PC-3 (cell line): ENCODE data around the gene S100A3. TPM values are rescaled to one million over a fixed set of nuclear protein-coding genes. Genes with fewer than 3 reads are reported as not detected.

ENCODE experiments used
- ATAC-seq: fragments of 200-7000 bp; cut with Tn5 transposase; 2 replicates; pipeline ENCODE4 v1.9.1; 2020; ENCODE audit warnings: mild to moderate bottlenecking, moderate library complexity
- BruUV-seq: library from RNA; stranded (reverse); fragments of 400-500 nt; replicated peaks from 2 replicates; lab custom pipeline; 2021; lab: Mats Ljungman, UMichigan
- CTCF ChIA-PET: fragments of 300-600 bp; sonication (Branson Sonifier 250); formaldehyde crosslinking; loops from one replicate; lab custom pipeline; 2022; ENCODE audit warnings: antibody characterized with exemption; lab: Charles Lee
- POLR2A ChIA-PET: fragments of 300-600 bp; sonication (Branson Sonifier 250); formaldehyde crosslinking; loops from one replicate; lab custom pipeline; 2022; ENCODE audit warnings: antibody characterized with exemption; ENCODE audit not compliant: unreplicated experiment; lab: Charles Lee
- DNase-seq: peaks from one replicate; pipeline ENCODE4 v3.0.0-alpha.2; 2015
- H2AFZ ChIP-seq: fragments of 300-600 bp; sonication (generic); 2 replicates; pipeline ENCODE4 v1.6.0; 2016; ENCODE audit warnings: antibody characterized with exemption, low read length
- H3F3A ChIP-seq: fragments of 300-600 bp; sonication (generic); one replicate; pipeline ENCODE4 v1.6.0; 2017; ENCODE audit warnings: antibody characterized with exemption, low read length, control low read depth, mild to moderate bottlenecking; ENCODE audit not compliant: unreplicated experiment
- H3K27ac ChIP-seq: fragments of 300-600 bp; sonication (generic); 2 replicates; pipeline ENCODE4 v1.5.1; 2016; ENCODE audit warnings: mild to moderate bottlenecking, low read length
- H3K27me3 ChIP-seq: fragments of 300-600 bp; sonication (generic); 2 replicates; pipeline ENCODE4 v1.6.1; 2016; ENCODE audit warnings: low read length, mixed read lengths
- H3K36me3 ChIP-seq: fragments of 300-600 bp; sonication (generic); 2 replicates; pipeline ENCODE4 v1.6.1; 2016; ENCODE audit warnings: low read depth, mixed run types, low read length, mixed read lengths
- H3K4me1 ChIP-seq: fragments of 300-600 bp; sonication (generic); 2 replicates; pipeline ENCODE4 v1.5.1; 2016; ENCODE audit warnings: low read length; ENCODE audit not compliant: insufficient read depth
- H3K4me2 ChIP-seq: fragments of 300-600 bp; sonication (generic); 2 replicates; pipeline ENCODE4 v1.6.0; 2016; ENCODE audit warnings: low read length
- H3K4me3 ChIP-seq: fragments of 300-600 bp; sonication (generic); 2 replicates; pipeline ENCODE4 v1.5.1; 2016; ENCODE audit warnings: mild to moderate bottlenecking, low read length, mixed read lengths
- H3K79me2 ChIP-seq: fragments of 300-600 bp; sonication (generic); 2 replicates; pipeline ENCODE4 v1.6.1; 2017; ENCODE audit warnings: low read length, mixed read lengths
- H3K9ac ChIP-seq: fragments of 300-600 bp; sonication (generic); 2 replicates; pipeline ENCODE4 v1.6.0; 2016; ENCODE audit warnings: mild to moderate bottlenecking, low read length
- H3K9me2 ChIP-seq: fragments of 300-600 bp; sonication (generic); replicated peaks from 2 replicates; pipeline ENCODE4 v1.6.1; 2016; ENCODE audit warnings: mixed run types, low read length, mixed read lengths
- H3K9me3 ChIP-seq: fragments of 300-600 bp; sonication (generic); 2 replicates; pipeline ENCODE4 v1.6.1; 2016; ENCODE audit warnings: low read length, mixed read lengths
- H4K20me1 ChIP-seq: fragments of 300-600 bp; sonication (generic); 2 replicates; pipeline ENCODE4 v1.6.1; 2016; ENCODE audit warnings: low read length, mixed read lengths
- CTCF ChIP-seq: fragments of 300-600 bp; sonication (generic); conservative IDR thresholded peaks from 2 replicates; pipeline ENCODE4 v1.5.1; 2017; ENCODE audit warnings: antibody characterized with exemption, low read depth, mild to moderate bottlenecking, low read length
- EZH2 ChIP-seq: fragments of 300-600 bp; sonication (generic); IDR thresholded peaks from one replicate; pipeline ENCODE4 v1.6.1; 2017; ENCODE audit warnings: antibody characterized with exemption, mild to moderate bottlenecking, low read length; ENCODE audit not compliant: unreplicated experiment
- EZH2phosphoT487 ChIP-seq: fragments of 300-600 bp; sonication (generic); IDR thresholded peaks from 2 replicates; pipeline ENCODE4 v1.6.1; 2018; ENCODE audit warnings: mild to moderate bottlenecking, antibody characterized with exemption, low read length, borderline replicate concordance
- intact Hi-C: fragments of 100-400 bp; cut with micrococcal nuclease; formaldehyde crosslinking; loops from 2 replicates; pipeline ENCODE4 v1.9.0; 2023
- total RNA-seq: library from RNA; depleted of rRNA; stranded (reverse); fragments of >200 nt; gene quantifications from 2 replicates; pipeline ENCODE4 v1.2.3, GENCODE V29; 2014

The S100A3 gene
- total RNA-seq, 1 experiment from 2014 or later = 4.6 TPM

- no peaks in the 10 kb centered on the region for H3K36me3 ChIP-seq
- no peaks in the 10 kb centered on the region for H3K9me3 ChIP-seq
- H3K4me2 ChIP-seq = 0 out of 2 replicates have a peak overlapping the region, but pooled peaks have one; percentile 73
- CTCF ChIA-PET = no interaction called here
- H2AFZ ChIP-seq = no peak overlapping the region
- POLR2A ChIA-PET = no interaction called here
- H3K9ac ChIP-seq = no peak overlapping the region
- peaks cover 5% of the 10 kb centered on the region for H3F3A ChIP-seq
- intact Hi-C loops = no loop called here
- H3K4me1 ChIP-seq = peaks cover 68% of the 10 kb centered on the region
- H3K4me3 ChIP-seq = no peak overlapping the region
- BruUV-seq = no TSS peak
- H3K27me3 ChIP-seq = no peaks in the 10 kb centered on the region
- no peaks in the 10 kb centered on the region for H4K20me1 ChIP-seq
- no peak overlapping the region for H3K27ac ChIP-seq
- peaks cover 19% of the 10 kb centered on the region for H3K79me2 ChIP-seq
- ATAC-seq (no peak), DNase-seq (no peak)
- H3K9me2 ChIP-seq = no peaks in the 10 kb centered on the region
- TF ChIP-seq EZH2 (no peak), EZH2phosphoT487 (no peak), CTCF (no peak)
Observed at GRCh38 chr1:153542956-153543711, 5.9 kb downstream of the S100A3 start.

DNA sequence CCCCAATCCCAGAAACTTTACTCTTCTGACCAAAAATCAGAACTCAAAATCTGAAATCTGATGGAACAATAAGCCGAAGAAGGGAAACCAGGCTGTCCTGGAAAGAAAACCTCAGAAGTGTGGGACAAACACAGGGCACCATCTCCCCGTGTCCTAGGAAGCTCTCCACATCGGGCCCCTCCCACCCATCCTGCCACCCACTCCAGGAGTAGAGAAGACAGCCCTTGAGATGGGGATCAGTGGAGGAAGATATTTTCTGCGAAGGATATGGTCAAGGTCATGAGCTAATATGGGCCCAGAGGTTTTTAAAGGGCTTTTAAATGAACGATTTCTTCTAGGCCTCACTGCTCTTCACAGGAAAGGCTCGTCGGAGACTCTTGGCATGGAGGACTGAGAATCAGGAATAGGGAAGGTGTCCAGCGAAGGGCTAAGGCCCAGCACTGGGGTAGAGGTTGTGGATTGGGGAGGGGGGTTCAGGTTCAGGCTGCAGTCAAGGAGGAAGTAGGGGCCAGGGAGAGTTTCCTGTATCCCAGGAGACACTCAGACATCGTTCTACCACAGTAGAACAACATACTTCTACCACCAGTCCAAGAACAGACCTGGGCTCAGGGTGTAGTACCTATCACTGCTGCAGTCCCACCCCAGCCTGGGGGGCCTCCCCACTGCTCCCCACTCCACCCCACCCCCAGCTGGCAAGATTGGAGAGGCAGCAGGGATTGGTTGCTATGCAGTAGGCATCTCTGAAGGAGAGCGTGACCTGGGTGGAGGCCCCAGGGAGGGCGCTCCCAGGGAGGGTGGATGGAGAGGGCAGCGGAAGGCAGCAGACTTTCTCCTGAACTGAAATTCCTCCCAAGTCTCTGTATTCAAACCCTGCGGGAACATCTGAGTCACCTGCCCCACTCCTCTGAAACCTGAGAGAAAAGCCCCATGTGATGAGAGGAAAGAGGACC is 7.1 kb downstream of the S100A3 start:
- no TSS peak for BruUV-seq
- H3K27ac ChIP-seq = peak overlapping the region; percentile 93

More for the DNA sequence above, 7.1 kb downstream of the S100A3 start:
- intact Hi-C loops = no loop called here
- ATAC-seq (no peak), DNase-seq (no peak)
- CTCF ChIA-PET = no interaction called here
- H3K9me2 ChIP-seq = no peaks in the 10 kb centered on the region
- H3K79me2 ChIP-seq = peaks cover 19% of the 10 kb centered on the region
- peaks cover 5% of the 10 kb centered on the region for H3F3A ChIP-seq
- peaks cover 72% of the 10 kb centered on the region for H3K4me1 ChIP-seq
- no peaks in the 10 kb centered on the region for H3K36me3 ChIP-seq
- no peak for TF ChIP-seq EZH2phosphoT487
- TF ChIP-seq CTCF = no peak
- POLR2A ChIA-PET = no interaction called here
- no peak overlapping the region for H2AFZ ChIP-seq
- no peak overlapping the region for H3K4me3 ChIP-seq
- peak overlapping the region; percentile 74 for H3K9ac ChIP-seq
- H4K20me1 ChIP-seq = no peaks in the 10 kb centered on the region
- H3K27me3 ChIP-seq = no peaks in the 10 kb centered on the region
- no peaks in the 10 kb centered on the region for H3K9me3 ChIP-seq
- H3K4me2 ChIP-seq = peak overlapping the region; percentile 71
